Esophagus (tissue), 2 donors: ENCODE data around the gene SMURF1. TPM values are rescaled to one million over a fixed set of nuclear protein-coding genes. Genes with fewer than 3 reads are reported as not detected.

Experiments used
- H3K27ac ChIP-seq, 2 donors: one replicate each; pipeline ENCODE4 v1.5.1; 2013; ENCODE audit warnings: low read depth in 2 of 2, mild to moderate bottlenecking in 2 of 2, inconsistent platforms in 1 of 2, low read length in 1 of 2, moderate library complexity in 1 of 2
- H3K27me3 ChIP-seq, 2 donors: one replicate each; pipeline ENCODE4 v1.6.1; 2013; ENCODE audit warnings: low read length in 2 of 2, control low read depth in 1 of 2, mild to moderate bottlenecking in 1 of 2; ENCODE audit not compliant: insufficient read depth in 2 of 2, control insufficient read depth in 1 of 2
- H3K36me3 ChIP-seq, 2 donors: one replicate each; pipeline ENCODE4 v1.6.1; 2013; ENCODE audit warnings: low read length in 1 of 2; ENCODE audit not compliant: control insufficient read depth in 2 of 2, insufficient read depth in 2 of 2
- H3K4me1 ChIP-seq, 2 donors: one replicate each; pipeline ENCODE4 v1.6.1; 2013; ENCODE audit warnings: low read length in 1 of 2; ENCODE audit not compliant: control insufficient read depth in 2 of 2, insufficient read depth in 2 of 2
- H3K4me3 ChIP-seq, 2 donors: one replicate each; pipeline ENCODE4 v1.5.1; 2013; ENCODE audit warnings: low read length in 2 of 2, mild to moderate bottlenecking in 2 of 2, low read depth in 1 of 2, moderate library complexity in 1 of 2
- H3K9me3 ChIP-seq, 2 donors: one replicate each; pipeline ENCODE4 v1.6.1; 2013; ENCODE audit warnings: mild to moderate bottlenecking in 2 of 2, low read depth in 1 of 2, low read length in 1 of 2, moderate library complexity in 1 of 2; ENCODE audit not compliant: control insufficient read depth in 2 of 2, insufficient read depth in 1 of 2
- WGBS, 2 donors: extraction: QIAGEN DNeasy Blood & Tissue Kit; methylation state at CpG; one replicate each; pipeline ENCODE4 v1.1.7; 2013; 5-methylcytosine and 5-hydroxymethylcytosine counted together
- polyA plus RNA-seq, 2 donors: library from polyadenylated mRNA; stranded (reverse); fragments of 200-250 nt; gene quantifications; one replicate each; pipeline ENCODE4 v1.2.3, GENCODE V29; 2013
- donor health status: healthy with polysubstance abuse.
- donor health status: Bipolar disorder and iron deficiency.

Gene SMURF1
- polyA plus RNA-seq, 2 donors, result 11.7 to 12.9 TPM

- Histone ChIP-seq H3K4me1 (peaks cover 0 to 8% of the 10 kb centered on the region in 2 donors), H3K36me3 (no peaks in the 10 kb centered on the region), H3K27me3 (no peaks in the 10 kb centered on the region), H3K4me3 (no peak overlapping the region), H3K27ac (no peak overlapping the region), H3K9me3 (no peaks in the 10 kb centered on the region)
These were observed 49.5 kb downstream of the SMURF1 start for GRCh38 chr7:99094401-99094800.

- 63 to 77% methylated on average over 11 of the region's 11 CpGs for WGBS, 2 donors
- no peaks in the 10 kb centered on the region for H3K9me3 ChIP-seq
- H3K36me3 ChIP-seq, result no peaks in the 10 kb centered on the region
- H3K4me3 ChIP-seq, result no peak overlapping the region
- H3K27ac ChIP-seq, result no peak overlapping the region
- peaks cover 0 to 7% of the 10 kb centered on the region in 2 donors for H3K4me1 ChIP-seq
- no peaks in the 10 kb centered on the region for H3K27me3 ChIP-seq
These were observed 51.7 kb downstream of the SMURF1 start for GRCh38 chr7:99092064-99092720.

GRCh38 chr7:99090771-99091542 lies 53.0 kb downstream of the SMURF1 start:
- Histone ChIP-seq H3K27ac (no peak overlapping the region), H3K4me1 (peaks cover 0 to 5% of the 10 kb centered on the region in 2 donors), H3K4me3 (no peak overlapping the region), H3K27me3 (no peaks in the 10 kb centered on the region), H3K9me3 (no peaks in the 10 kb centered on the region), H3K36me3 (no peaks in the 10 kb centered on the region)
- 58 to 69% methylated on average over 6 of the region's 6 CpGs for WGBS, 2 donors

- H3K36me3 ChIP-seq, result no peaks in the 10 kb centered on the region
- WGBS, 2 donors, result 73 to 83% methylated on average over 7 of the region's 7 CpGs
- no peaks in the 10 kb centered on the region for H3K9me3 ChIP-seq
- H3K27ac ChIP-seq, result no peak overlapping the region
- H3K4me1 ChIP-seq, result peaks cover 0 to 2% of the 10 kb centered on the region in 2 donors
- H3K4me3 ChIP-seq, result no peak overlapping the region
- no peaks in the 10 kb centered on the region for H3K27me3 ChIP-seq
These were observed 53.8 kb downstream of the SMURF1 start for GRCh38 chr7:99089914-99090629.

GRCh38 chr7:99086944-99087343 lies 57.0 kb downstream of the SMURF1 start:
- no peaks in the 10 kb centered on the region for H3K36me3 ChIP-seq
- no peaks in the 10 kb centered on the region for H3K9me3 ChIP-seq
- no peak overlapping the region for H3K27ac ChIP-seq
- WGBS, 2 donors, result 97% methylated on average over 2 of the region's 2 CpGs
- H3K27me3 ChIP-seq, result no peaks in the 10 kb centered on the region
- peaks cover 0 to 2% of the 10 kb centered on the region in 2 donors for H3K4me1 ChIP-seq
- no peak overlapping the region for H3K4me3 ChIP-seq

GRCh38 chr7:99086532-99086931 lies 57.4 kb downstream of the SMURF1 start:
- Histone ChIP-seq H3K4me3 (no peak overlapping the region), H3K27ac (no peak overlapping the region), H3K4me1 (peaks cover 0 to 2% of the 10 kb centered on the region in 2 donors), H3K36me3 (no peaks in the 10 kb centered on the region), H3K27me3 (no peaks in the 10 kb centered on the region), H3K9me3 (no peaks in the 10 kb centered on the region)
- WGBS, 2 donors, result 90% methylated on average over 5 of the region's 5 CpGs

- no peaks in the 10 kb centered on the region for H3K9me3 ChIP-seq
- WGBS, 2 donors, result 86 to 87% methylated on average over 3 of the region's 3 CpGs
- H3K27me3 ChIP-seq, result no peaks in the 10 kb centered on the region
- no peak overlapping the region for H3K27ac ChIP-seq
- no peak overlapping the region for H3K4me3 ChIP-seq
- peaks cover 4% of the 10 kb centered on the region in 2 donors for H3K4me1 ChIP-seq
- peaks cover 0 to 2% of the 10 kb centered on the region in 2 donors for H3K36me3 ChIP-seq
These were observed 60.2 kb downstream of the SMURF1 start for GRCh38 chr7:99083733-99084132.

GRCh38 chr7:99083068-99083651 lies 60.7 kb downstream of the SMURF1 start:
- WGBS, 2 donors, result 69 to 74% methylated on average over 2 of the region's 2 CpGs
- Histone ChIP-seq H3K9me3 (no peaks in the 10 kb centered on the region), H3K27me3 (no peaks in the 10 kb centered on the region), H3K27ac (no peak overlapping the region), H3K4me3 (no peak overlapping the region), H3K4me1 (peaks cover 4% of the 10 kb centered on the region in 2 donors), H3K36me3 (peaks cover 0 to 2% of the 10 kb centered on the region in 2 donors)

- Histone ChIP-seq H3K27ac (no peak overlapping the region), H3K27me3 (no peaks in the 10 kb centered on the region), H3K4me1 (peaks cover 4% of the 10 kb centered on the region in 2 donors), H3K9me3 (no peaks in the 10 kb centered on the region), H3K4me3 (no peak overlapping the region), H3K36me3 (peaks cover 0 to 2% of the 10 kb centered on the region in 2 donors)
- WGBS, 2 donors, result 87 to 93% methylated on average over 6 of the region's 6 CpGs
These were observed 63.2 kb downstream of the SMURF1 start for GRCh38 chr7:99080679-99081078.
